T-helper 1 cell (primary cell): ENCODE measurements around the gene GH1.
A peak's percentile ranks its signal among the peaks of the same experiment; 100 is the strongest.
"Not testable (repeated sequence)": the region's sequence is repeated elsewhere in the genome, so short reads cannot be mapped to it uniquely, and the experiment has no call there.

Experiments
- DNase-seq, 5 donors: peaks; one replicate each; pipeline ENCODE4 v3.0.0-alpha.2; 2012 to 2020

GH1 gene

DNA sequence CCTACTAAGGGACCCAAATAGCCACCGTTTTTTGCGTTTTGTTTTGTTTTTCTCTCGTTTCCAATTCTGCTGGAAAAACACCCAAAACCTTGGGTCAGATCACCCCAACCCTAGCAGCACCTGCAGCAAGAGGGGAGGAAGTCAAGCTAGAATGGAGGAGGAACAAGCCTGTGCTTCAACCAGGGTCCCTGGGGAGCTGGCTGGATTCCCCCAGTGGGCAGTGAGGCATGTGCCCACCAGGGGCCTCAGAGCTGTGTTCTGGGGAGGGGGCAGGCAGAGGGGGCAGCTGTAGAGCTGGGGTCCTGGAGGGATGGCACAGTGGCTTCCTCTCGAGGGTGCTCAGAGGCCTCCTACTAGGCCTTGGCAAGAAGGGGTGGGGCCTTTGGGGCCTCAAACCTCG, 7.0 kb upstream of the GH1 start:
- no peak for DNase-seq

DNA sequence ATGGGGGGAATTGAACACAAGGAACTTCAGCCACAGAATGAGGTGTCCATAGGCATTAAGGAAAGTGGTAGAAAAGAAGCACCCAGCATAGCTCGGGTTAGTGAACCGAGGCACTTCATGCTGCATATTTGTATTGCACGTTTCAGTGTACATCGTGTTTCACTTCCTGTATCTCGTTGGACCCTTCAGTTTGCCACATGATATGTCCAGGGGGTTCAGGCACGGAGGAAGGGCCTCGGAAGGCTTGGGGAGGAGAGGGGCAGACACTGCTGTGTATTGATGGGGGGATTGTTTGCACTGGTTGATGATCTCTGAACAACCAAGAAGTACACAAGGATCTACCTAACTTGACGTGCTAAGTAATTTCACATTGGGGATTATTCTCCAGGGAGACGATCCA, 3.8 kb upstream of the GH1 start:
- DNase-seq, result not testable (repeated sequence)

DNA sequence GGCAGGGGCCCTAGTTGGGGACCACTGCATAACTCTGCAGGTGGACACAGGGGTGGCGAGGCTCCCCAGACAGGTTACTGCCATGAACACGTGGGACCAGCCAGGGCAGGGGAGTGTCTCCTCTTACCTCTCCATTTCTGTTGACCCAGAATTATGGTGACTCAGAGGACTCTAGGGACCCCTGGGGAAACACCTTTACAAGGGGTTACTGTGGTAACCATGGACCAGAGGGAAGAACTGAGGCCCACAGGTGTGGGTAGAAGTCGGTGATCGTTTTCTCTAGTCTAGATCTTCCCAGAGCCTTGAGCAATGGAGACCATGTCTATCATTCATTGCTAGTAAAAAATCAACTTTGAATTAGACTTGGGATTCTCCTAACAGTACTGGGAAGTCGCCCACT, 2.1 kb upstream of the GH1 start:
- not testable (repeated sequence) for DNase-seq

DNA sequence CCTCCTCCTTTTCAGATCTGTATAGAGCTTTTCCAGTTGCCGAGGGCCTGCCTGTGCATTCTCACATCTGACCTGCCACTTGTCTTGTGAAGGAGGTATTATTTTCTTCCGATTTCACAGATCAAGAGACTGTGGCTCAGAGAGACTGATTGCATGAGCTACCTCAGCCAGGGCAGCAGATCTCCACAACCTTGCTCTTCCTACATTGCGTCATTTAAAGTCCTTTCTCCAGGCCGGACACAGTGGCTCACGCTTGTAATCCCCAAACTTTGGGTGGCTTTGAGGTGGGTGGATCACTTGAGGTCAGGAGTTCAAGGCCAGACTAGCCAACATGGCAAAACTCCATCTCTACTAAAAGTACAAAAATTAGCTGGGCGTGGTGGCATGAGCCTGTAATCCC, 1.4 kb upstream of the GH1 start:
- not testable (repeated sequence) for DNase-seq

DNA sequence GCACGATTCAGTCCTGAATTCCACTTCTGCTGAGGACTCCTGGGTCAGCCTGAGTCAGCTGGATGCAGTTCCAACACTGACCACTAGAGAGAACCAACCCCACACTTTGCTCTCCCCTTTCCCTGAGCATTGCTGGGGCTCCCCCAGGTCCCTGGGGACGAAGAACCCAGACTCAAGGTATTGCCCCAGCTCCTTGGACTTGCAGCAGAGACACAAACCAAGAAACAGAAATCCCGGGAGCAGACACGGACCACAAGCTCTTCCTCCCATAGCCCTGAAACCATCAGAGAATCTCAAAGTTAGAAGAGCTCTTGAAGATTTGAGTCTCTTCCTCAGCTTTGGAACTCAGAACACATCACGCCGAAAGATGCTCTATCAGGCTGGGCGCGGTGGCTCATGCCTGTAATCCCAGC, 678 bp upstream of the GH1 start:
- peak; percentile 39 to 76 (median 61) for DNase-seq

DNA sequence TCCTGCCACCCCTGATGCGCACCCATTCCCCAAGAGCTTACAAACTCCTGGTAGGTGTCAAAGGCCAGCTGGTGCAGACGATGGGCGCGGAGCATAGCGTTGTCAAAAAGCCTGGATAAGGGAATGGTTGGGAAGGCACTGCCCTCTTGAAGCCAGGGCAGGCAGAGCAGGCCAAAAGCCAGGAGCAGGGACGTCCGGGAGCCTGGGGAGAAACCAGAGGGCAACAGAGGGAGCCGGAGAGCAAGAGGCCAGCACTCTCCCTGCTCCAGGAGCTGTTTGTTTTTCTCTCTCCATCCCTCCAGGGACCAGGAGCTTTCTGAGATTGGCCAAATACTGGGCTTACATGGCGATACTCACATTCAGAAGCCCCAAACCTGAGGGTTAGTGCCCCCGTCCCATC, 334 bp downstream of the GH1 start:
- no peak for DNase-seq

DNA sequence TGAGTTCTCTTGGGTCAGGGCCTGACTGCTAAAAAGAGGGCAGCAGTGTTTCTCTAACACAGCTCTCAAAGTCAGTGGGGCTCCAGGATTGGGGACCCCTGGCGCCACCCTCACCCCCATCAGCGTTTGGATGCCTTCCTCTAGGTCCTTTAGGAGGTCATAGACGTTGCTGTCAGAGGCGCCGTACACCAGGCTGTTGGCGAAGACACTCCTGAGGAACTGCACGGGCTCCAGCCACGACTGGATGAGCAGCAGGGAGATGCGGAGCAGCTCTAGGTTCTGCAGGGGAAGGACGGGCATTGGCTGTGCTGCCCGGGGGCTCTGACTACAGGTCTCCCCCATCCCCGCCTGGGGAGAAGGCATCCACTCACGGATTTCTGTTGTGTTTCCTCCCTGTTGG, 993 bp downstream of the GH1 start:
- DNase-seq, result no peak

DNA sequence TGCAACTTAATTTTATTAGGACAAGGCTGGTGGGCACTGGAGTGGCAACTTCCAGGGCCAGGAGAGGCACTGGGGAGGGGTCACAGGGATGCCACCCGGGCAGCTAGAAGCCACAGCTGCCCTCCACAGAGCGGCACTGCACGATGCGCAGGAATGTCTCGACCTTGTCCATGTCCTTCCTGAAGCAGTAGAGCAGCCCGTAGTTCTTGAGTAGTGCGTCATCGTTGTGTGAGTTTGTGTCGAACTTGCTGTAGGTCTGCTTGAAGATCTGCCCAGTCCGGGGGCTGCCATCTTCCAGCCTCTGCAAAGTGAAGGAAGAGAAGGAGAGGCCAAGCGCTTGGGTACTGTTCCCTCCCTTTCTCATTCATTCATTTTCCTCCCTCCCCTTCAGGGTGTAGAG, 1.4 kb downstream of the GH1 start:
- not testable (repeated sequence) for DNase-seq

DNA sequence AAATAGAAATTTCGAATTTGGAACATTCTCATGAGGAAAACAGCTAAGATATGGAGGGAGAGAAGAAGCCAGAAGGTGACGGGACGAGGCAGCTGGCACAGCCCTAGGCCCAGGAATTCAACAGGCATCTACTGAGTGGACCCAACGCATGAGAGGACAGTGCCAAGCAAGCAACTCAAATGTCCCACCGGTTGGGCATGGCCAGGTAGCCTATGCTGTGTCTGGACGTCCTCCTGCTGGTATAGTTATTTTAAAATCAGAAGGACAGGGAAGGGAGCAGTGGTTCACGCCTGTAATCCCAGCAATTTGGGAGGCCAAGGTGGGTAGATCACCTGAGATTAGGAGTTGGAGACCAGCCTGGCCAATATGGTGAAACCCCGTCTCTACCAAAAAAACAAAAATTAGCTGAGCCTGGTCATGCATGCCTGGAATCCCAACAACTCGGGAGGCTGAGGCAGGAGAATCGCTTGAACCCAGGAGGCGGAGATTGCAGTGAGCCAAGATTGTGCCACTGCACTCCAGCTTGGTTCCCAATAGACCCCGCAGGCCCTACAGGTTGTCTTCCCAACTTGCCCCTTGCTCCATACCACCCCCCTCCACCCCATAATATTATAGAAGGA, 2.0 kb downstream of the GH1 start:
- no peak for DNase-seq

DNA sequence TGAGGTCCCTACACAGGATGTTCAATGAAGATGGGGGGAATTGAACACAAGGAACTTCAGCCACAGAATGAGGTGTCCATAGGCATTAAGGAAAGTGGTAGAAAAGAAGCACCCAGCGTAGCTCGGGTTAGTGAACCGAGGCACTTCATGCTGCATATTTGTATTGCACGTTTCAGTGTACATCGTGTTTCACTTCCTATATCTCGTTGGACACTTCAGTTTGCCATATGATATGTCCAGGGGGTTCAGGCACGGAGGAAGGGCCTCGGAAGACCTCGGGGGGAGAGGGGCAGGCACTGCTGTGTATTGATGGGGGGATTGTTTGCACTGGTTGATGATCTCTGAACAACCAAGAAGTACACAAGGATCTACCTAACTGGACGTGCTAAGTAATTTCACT, 2.9 kb downstream of the GH1 start:
- DNase-seq, result not testable (repeated sequence)

DNA sequence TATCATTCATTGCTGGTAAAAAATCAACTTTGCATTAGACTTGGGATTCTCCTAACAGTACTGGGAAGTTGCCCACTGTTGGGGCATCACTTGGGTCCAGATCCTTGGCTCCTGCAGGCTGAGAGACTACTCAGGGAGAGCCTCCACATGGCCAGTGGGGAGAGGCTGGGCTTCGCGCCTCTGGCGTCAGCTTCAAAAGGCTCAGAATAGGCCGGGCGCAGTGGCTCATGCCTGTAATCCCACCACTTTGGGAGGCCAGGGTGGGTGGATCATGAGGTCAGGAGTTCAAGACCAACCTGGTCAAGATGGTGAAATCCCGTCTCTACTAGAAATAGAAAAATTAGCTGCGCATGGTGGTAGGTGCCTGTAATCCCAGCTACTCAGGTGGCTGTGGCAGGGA, 4.2 kb downstream of the GH1 start:
- DNase-seq, result no peak

DNA sequence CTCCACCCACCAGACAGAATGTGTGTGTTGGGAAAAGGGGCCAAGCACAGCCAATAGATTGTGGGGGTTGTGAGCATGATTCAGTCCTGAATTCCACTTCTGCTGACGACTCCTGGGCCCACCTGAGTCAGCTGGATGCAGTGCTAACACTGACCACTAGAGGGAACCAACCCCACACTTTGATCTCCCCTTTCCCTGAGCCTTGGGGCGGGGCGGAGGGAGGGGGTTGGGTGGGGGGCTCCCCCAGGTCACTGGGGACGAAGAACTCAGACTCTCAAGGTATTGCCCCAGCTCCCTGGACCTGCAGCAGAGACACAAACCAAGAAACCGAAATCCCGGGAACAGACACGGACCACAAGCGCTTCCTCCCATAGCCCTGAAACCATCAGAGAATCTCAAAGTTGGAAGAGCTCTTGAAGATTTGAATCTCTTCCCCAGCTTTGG, 7.0 kb downstream of the GH1 start:
- DNase-seq, result peak; percentile 20 to 54 (median 42)

DNA sequence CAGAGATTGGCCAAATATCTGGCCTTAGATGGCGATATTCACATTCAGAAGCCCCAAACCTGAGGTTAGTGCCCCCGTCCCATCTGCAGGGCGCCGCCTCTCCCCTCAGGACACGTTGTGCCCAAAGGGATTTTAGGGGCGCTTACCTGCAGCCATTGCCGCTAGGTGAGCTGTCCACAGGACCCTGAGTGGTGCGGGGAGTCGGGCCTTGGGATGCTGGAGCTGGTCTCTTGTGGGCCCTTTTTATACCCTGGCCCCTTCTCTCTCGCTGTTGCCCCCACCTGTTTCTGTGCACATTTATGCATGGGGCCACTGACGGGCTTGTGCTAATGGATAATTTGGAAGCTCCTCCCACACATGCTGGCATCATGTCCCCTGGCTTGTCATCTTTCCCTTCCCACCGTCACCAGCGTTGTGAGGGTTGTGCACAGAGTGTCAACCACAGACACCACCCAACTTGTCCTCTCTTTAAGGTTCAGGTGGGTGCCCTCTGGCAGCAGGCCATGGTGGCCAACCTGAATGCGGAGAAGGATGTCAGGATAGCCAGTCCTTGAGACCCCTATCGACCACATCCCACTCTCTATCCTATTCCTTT, 7.5 kb downstream of the GH1 start, which contains the start of gene CSHL1:
TSS of gene CSHL1 (minus strand) at position 218 of the 595 bp plus-strand sequence. CDS start at position 156, 62 bp downstream.
- no peak for DNase-seq

DNA sequence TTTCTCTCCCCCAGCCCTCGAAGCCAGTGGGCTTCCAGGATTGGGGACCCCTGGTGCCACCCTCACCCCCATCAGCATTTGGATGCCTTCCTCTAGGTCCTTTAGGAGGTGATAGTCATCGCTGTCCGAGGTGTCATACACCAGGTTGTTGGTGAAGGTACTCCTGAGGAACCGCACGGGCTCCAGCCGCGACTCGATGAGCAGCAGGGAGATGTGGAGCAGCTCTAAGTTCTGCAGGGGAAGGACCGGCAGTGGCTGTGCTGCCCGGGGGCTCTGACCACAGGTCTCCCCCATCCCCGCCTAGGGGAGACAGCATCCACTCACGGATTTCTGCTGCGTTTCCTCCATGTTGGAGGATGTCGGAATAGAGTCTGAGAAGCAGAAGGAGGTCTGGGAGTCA, 8.5 kb downstream of the GH1 start:
- DNase-seq, result no peak

DNA sequence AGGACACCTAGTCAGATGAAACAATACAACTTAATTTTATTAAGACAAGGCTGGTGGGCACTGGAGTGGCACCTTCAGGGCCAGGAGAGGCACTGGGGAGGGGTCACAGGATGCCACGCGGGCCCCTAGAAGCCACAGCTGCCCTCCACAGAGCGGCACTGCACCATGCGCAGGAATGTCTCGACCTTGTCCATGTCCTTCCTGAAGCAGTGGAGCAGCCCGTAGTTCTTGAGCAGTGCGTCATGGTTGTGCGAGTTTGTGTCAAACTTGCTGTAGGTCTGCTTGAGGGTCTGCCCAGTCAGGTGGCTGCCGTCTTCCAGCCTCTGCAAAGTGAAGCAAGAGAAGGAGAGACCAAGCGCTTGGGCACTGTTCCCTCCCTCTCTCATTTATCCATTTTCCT, 9.1 kb downstream of the GH1 start:
- not testable (repeated sequence) for DNase-seq

DNA sequence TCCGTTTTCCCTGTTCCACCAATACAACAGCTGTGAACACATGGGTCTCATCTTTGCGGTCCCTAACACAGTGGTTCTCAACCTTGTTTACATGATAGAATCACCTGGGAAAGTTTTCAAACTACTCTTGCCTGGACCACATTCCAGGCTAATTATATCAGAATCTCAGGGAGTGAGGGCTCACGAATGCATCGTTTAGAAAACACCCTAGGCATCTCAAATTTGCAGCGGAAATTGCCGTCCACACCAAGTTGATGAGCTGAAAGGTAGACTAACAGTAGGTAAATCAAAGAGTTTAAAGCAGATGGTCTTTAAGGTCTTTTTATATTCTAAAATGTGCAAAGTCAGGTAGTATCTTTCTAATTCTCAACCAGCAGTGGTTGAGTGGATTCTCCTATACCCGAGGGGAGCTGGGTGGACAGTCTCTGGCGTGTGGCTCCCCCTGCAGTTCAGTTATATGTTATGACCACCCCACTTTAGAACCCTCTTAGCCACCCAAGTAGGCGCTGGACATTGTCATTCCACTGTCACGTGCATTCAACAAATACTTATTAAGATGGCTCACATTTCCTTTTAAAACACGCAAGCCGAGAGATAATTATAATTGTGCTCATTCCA, 11.4 kb downstream of the GH1 start:
- not testable (repeated sequence) for DNase-seq

DNA sequence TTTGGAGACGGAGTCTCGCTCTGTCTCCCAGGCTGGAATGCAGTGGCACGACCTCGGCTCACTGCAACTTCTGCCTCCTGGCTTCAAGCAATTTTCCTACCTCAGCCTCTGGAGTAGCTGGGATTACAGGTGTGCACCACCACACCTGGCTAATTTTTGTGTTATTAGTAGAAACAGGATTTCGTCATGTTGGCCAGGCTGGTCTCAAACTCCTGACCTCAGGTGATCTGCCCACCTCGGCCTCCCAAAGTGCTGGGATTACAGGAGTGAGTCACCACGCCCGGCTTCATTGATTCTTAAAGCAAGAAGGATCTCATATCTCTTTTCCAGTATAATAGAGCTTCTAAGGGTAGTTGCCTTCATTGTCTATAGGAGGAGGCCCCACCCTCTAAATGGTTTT, 13.8 kb downstream of the GH1 start:
- DNase-seq, result not testable (repeated sequence)

DNA sequence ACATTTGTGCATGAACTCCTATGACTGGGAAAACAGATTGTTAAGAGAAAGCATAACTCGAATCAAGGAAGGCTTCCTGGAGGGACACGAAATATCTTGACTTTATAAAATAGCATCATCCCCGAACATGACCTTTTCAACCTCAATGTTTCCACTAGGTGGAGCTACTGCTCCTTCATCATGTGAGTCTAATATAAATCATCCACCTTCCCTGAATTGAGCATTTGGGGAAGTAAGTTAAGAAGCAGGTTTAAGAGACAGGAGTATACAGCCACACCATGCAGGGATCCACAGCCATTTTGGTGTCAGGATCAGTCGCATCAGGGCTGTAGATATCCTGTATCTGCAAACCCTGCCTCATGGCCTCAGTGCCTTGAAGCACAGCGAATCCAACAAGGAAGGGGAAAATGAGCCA, 14.8 kb downstream of the GH1 start:
- peak in 1 of 5 donors; percentile 24 for DNase-seq

DNA sequence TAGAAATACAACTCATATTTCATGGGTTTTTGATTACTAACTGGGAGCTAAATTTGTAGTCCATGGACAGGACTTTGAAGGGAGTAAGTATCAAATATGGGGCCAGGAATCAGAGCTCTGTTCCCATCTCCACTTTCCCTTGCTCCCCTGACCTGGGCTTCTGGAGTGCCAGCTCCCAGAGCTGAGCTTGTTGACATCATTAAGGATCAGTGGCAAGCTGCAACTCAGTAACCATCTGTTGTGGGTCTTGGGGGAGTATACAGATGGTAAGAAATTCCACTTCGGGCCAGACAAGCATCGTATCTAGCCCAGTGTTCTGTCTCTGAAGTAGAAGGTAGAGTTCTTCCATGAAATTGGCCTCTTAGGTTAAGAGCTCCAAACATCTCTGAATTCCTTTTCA, 16.7 kb downstream of the GH1 start:
- not testable (repeated sequence) for DNase-seq

DNA sequence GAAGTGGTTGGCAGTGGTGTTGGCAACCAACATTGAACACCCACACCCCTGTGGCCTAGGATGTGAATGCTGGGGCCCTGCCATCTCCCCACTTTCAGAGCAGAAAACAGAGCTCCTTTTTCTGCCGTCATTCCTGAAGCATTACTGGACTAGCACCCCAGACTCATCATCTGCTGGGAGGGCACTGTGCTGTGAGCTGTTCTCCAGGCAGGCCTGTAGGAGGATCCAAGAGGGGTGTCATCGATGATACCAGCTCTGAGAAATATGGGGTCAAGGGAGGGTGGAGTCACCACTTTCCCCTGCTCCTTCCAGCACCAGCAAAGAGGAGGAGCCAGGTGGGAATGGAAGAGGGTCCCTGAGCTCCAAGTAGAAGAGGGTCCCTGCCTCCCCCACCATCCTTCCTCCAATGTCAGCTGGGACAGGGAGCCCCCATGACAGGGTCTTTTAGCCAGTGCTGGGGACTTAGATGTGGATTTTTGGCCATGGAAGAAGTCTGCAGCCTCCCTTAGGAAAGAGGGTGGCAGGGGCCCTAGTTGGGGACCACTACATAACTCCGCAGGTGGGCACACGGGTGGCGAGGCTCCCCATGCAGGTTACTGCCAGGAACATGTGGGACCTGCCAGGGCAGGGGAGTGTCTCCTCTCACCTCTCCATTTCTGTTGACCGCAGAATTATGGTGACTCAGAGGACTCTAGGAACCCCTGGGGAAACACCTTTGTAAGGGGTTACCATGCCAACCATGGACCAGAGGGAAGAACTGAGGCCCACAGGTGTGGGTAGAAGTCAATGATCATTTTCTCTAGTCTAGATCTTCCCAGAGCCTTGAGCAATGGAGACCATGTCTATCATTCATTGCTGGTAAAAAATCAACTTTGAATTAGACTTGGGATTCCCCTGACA, 19.5 kb downstream of the GH1 start:
- peak in 1 of 5 donors; percentile 38 for DNase-seq

DNA sequence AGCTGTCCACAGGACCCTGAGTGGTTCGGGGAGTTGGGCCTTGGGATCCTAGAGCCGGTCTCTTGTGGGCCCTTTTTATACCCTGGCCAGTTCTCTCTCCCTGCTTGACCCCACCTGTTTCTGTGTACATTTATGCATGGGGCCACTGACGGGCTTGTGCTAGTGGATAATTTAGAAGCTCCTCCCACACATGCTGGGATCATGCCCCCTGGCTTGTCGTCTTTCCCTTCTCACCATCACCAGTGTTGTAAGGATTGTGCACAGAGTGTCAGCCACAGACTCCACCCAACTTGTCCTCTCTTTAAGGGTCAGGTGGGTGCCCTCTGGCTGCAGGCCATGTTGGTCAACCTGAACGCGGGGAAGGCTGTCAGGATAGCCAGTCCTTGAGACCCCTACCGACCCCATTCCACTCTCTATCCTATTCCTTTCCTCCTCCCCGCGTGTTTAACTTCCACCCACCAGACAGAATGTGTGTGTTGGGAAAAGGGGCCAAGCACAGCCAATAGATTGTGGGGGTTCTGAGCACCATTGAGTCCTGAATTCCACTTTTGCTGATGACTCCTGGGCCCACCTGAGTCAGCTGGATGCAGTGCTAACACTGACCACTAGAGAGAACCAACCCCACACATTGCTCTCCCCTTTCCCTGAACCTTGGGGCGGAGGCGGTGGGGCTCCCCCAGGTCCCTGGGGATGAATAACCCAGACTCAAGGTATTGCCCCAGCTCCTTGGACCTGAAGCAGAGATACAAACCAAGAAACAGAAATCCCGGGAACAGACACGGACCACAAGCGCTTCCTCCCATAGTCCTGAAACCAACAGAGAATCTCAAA, 21.9 kb downstream of the GH1 start, which contains the start of gene CSH1:
TSS of gene CSH1 (minus strand) at position 51 of the 831 bp plus-strand sequence. CDS start 63 bp downstream, outside the sequence.
- not testable (repeated sequence) for DNase-seq

DNA sequence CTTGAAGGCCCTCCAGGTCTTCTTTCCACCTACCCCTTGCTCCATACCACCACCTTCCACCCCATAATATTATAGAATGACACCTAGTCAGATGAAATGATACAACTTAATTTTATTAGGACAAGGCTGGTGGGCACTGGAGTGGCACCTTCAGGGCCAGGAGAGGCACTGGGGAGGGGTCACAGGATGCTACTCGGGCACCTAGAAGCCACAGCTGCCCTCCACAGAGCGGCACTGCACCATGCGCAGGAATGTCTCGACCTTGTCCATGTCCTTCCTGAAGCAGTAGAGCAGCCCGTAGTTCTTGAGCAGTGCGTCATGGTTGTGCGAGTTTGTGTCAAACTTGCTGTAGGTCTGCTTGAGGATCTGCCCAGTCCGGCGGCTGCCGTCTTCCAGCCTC, 23.8 kb downstream of the GH1 start:
- DNase-seq, result not testable (repeated sequence)
